Cardiac muscle cell (in vitro differentiated cells and primary cell): ENCODE data around the gene CFAP221. TPM values are rescaled to one million over a fixed set of nuclear protein-coding genes. Genes with fewer than 3 reads are reported as not detected.

Experiments
- DNase-seq, 2 donors: peaks; one replicate each; pipeline versions ENCODE4 v3.0.0 to v3.0.0-alpha.2; 2010 to 2017; ENCODE audit warnings: low read depth in 1 of 2, low spot score in 1 of 2
- H3K27ac ChIP-seq: fragments of 200-600 bp; sonication (generic); 2 replicates; pipeline ENCODE4 v1.5.1; 2016
- H3K27me3 ChIP-seq: fragments of 200-600 bp; sonication (generic); 2 replicates; pipeline ENCODE4 v1.6.0; 2016; ENCODE audit warnings: control low read depth
- H3K36me3 ChIP-seq: fragments of 200-600 bp; sonication (generic); 2 replicates; pipeline ENCODE4 v1.5.1; 2016; ENCODE audit warnings: control low read depth
- H3K4me1 ChIP-seq: fragments of 200-600 bp; sonication (generic); 2 replicates; pipeline ENCODE4 v1.8.1; 2017; ENCODE audit warnings: low read depth, mild to moderate bottlenecking, mixed run types
- H3K4me3 ChIP-seq: fragments of 200-600 bp; sonication (generic); 2 replicates; pipeline ENCODE4 v1.5.1; 2016; ENCODE audit warnings: mild to moderate bottlenecking
- H3K9me3 ChIP-seq: fragments of 200-600 bp; sonication (generic); 2 replicates; pipeline ENCODE4 v1.5.1; 2017; ENCODE audit warnings: low read depth, mild to moderate bottlenecking, control low read depth
- CTCF ChIP-seq: IDR thresholded peaks from 2 replicates; pipeline ENCODE4 v1.5.1; 2012; ENCODE audit warnings: low read depth, mild to moderate bottlenecking, low read length
- polyA plus RNA-seq: library from polyadenylated mRNA; unstranded; fragments of >200 nt; fragmentation: Nextera tagmentation; extraction: Ambion mirVana; gene quantifications from 2 replicates; pipeline ENCODE4 v1.2.1, GENCODE V29; 2016
- total RNA-seq: library from RNA; depleted of rRNA; stranded (reverse); fragments of >200 nt; gene quantifications from 2 replicates; pipeline ENCODE4 v1.2.3, GENCODE V29; 2016

Gene CFAP221
- total and polyA plus RNA-seq, 2 experiments from 2014 or later: 12.9 to 13.6 TPM

GRCh38 chr2:119649364-119649917 lies 105.2 kb downstream of the CFAP221 start:
- no peak for TF ChIP-seq CTCF
- H3K27me3 ChIP-seq: no peaks in the 10 kb centered on the region
- no peak overlapping the region for H3K27ac ChIP-seq
- peak in 1 of 2 donors; percentile 32 for DNase-seq
- no peaks in the 10 kb centered on the region for H3K36me3 ChIP-seq
- no peak overlapping the region for H3K4me3 ChIP-seq
- H3K9me3 ChIP-seq: no peaks in the 10 kb centered on the region
- no peaks in the 10 kb centered on the region for H3K4me1 ChIP-seq

- no peak overlapping the region for H3K27ac ChIP-seq
- DNase-seq: peak in 1 of 2 donors; percentile 48
- no peaks in the 10 kb centered on the region for H3K27me3 ChIP-seq
- TF ChIP-seq CTCF: no peak
- no peaks in the 10 kb centered on the region for H3K9me3 ChIP-seq
- no peaks in the 10 kb centered on the region for H3K36me3 ChIP-seq
- H3K4me1 ChIP-seq: no peaks in the 10 kb centered on the region
- H3K4me3 ChIP-seq: no peak overlapping the region
These were observed 106.0 kb downstream of the CFAP221 start for GRCh38 chr2:119650206-119650605.

GRCh38 chr2:119650846-119651370 lies 106.7 kb downstream of the CFAP221 start:
- Histone ChIP-seq H3K27ac (no peak overlapping the region), H3K27me3 (no peaks in the 10 kb centered on the region), H3K36me3 (no peaks in the 10 kb centered on the region), H3K4me3 (no peak overlapping the region), H3K4me1 (no peaks in the 10 kb centered on the region), H3K9me3 (no peaks in the 10 kb centered on the region)
- TF ChIP-seq CTCF: no peak
- no peak for DNase-seq

- H3K4me3 ChIP-seq: no peak overlapping the region
- TF ChIP-seq CTCF: no peak
- H3K36me3 ChIP-seq: no peaks in the 10 kb centered on the region
- H3K27ac ChIP-seq: no peak overlapping the region
- H3K9me3 ChIP-seq: no peaks in the 10 kb centered on the region
- peak in 1 of 2 donors; percentile 70 for DNase-seq
- H3K27me3 ChIP-seq: no peaks in the 10 kb centered on the region
- no peaks in the 10 kb centered on the region for H3K4me1 ChIP-seq
These were observed 113.4 kb downstream of the CFAP221 start for GRCh38 chr2:119657466-119658145.

GRCh38 chr2:119659601-119660342 lies 115.5 kb downstream of the CFAP221 start:
- H3K27ac ChIP-seq: no peak overlapping the region
- H3K9me3 ChIP-seq: no peaks in the 10 kb centered on the region
- H3K27me3 ChIP-seq: no peaks in the 10 kb centered on the region
- no peaks in the 10 kb centered on the region for H3K4me1 ChIP-seq
- peak; percentile 58 to 63 for DNase-seq
- H3K36me3 ChIP-seq: no peaks in the 10 kb centered on the region
- H3K4me3 ChIP-seq: no peak overlapping the region
- TF ChIP-seq CTCF: peak; percentile 97
